Activated CD8-positive, alpha-beta T cell treated with anti-CD3 and anti-CD28 coated beads for 36 hours (primary cell): ENCODE data around the gene ANKMY1. TPM values are rescaled to one million over a fixed set of nuclear protein-coding genes. Genes with fewer than 3 reads are reported as not detected.
"Not testable (repeated sequence)": the region's sequence is repeated elsewhere in the genome, so short reads cannot be mapped to it uniquely, and the experiment has no call there.

Source experiments
- ATAC-seq: fragments of 200-7000 bp; cut with Tn5 transposase; one replicate; pipeline ENCODE4 v1.10.0; 2021; ENCODE audit warnings: mild to moderate bottlenecking, moderate library complexity
- CTCF ChIA-PET: fragments of 350-600 bp; sonication (Branson Sonifier 250); formaldehyde crosslinking; loops from one replicate; lab custom pipeline; 2021; ENCODE audit warnings: antibody characterized with exemption; lab: Charles Lee
- POLR2A ChIA-PET: fragments of 350-600 bp; sonication (Branson Sonifier 250); formaldehyde crosslinking; loops from one replicate; lab custom pipeline; 2021; ENCODE audit warnings: antibody characterized with exemption; lab: Charles Lee
- DNase-seq: peaks from one replicate; pipeline ENCODE4 v3.0.0-alpha.2; 2020
- H3K27ac Mint-ChIP-seq: one replicate; pipeline ENCODE4 v1.8.0; 2021; ENCODE audit warnings: mild to moderate bottlenecking, mixed read lengths
- H3K27me3 Mint-ChIP-seq: one replicate; pipeline ENCODE4 v1.8.0; 2021; ENCODE audit warnings: mixed read lengths
- H3K36me3 Mint-ChIP-seq: one replicate; pipeline ENCODE4 v1.8.0; 2021; ENCODE audit warnings: low read depth, mixed read lengths
- H3K4me1 Mint-ChIP-seq: one replicate; pipeline ENCODE4 v1.8.0; 2021; ENCODE audit warnings: low read depth, mixed read lengths
- H3K4me3 Mint-ChIP-seq: one replicate; pipeline ENCODE4 v1.8.0; 2021; ENCODE audit warnings: mild to moderate bottlenecking, moderate library complexity, mixed read lengths
- H3K9me3 Mint-ChIP-seq: one replicate; pipeline ENCODE4 v1.8.0; 2021; ENCODE audit warnings: mixed read lengths
- intact Hi-C: fragments of 100-400 bp; cut with micrococcal nuclease; formaldehyde crosslinking; loops from one replicate; pipeline ENCODE4 v1.10.0; 2022
- total RNA-seq, 2 experiments: library from RNA; stranded (reverse); gene quantifications; one replicate each; pipeline ENCODE4 v1.2.3, GENCODE V29; 2021
- TF ChIP-seq, protein P1 (sequence below): fragments of 200-600 bp; IDR thresholded peaks from one replicate; pipeline ENCODE4 v1.8.0; 2022; ENCODE audit warnings: antibody characterized with exemption, mild to moderate bottlenecking

The ANKMY1 gene
- total RNA-seq, 2 experiments from 2014 or later: 14.5 to 18.6 TPM

DNA sequence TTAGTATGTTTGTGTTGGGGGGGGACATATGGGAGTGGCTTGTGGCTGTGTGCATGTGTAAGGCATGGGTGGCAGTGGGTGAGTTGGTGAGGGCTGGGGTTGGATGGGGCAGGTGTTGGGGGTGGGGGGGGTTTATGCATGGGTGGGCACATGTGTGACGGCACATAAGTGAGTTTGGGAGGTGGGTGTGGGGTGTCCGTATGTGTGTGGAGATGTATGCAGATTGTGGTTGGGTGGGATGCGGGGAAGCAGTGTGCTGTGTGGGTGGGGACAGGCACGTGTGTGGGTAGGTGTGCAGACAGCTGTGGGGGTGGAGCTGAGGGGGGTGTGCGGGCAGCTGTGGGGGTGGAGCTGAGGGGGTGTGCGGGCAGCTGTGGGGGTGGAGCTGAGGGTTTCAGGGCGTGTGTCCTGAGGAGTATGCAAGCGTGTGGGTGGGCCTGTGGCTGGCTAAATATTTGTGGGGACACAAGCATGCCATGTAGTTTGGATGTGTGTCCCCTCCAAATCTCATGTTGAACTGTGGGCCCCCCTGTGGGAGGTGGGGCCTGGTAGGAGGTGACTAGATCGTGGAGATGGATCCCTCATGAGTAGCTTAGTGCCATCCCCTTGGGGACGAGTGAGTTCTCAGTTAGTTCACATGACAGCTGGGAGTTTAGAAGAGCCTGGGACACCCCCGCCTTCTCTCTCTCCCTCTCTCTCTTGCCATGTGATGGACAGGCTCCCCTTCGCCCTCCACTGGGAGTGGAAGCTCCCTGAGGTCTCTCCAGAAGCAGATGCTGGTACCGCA lies 59.4 kb downstream of the ANKMY1 start:
- intact Hi-C loops: no loop called here
- TF ChIP-seq, protein P1, sequence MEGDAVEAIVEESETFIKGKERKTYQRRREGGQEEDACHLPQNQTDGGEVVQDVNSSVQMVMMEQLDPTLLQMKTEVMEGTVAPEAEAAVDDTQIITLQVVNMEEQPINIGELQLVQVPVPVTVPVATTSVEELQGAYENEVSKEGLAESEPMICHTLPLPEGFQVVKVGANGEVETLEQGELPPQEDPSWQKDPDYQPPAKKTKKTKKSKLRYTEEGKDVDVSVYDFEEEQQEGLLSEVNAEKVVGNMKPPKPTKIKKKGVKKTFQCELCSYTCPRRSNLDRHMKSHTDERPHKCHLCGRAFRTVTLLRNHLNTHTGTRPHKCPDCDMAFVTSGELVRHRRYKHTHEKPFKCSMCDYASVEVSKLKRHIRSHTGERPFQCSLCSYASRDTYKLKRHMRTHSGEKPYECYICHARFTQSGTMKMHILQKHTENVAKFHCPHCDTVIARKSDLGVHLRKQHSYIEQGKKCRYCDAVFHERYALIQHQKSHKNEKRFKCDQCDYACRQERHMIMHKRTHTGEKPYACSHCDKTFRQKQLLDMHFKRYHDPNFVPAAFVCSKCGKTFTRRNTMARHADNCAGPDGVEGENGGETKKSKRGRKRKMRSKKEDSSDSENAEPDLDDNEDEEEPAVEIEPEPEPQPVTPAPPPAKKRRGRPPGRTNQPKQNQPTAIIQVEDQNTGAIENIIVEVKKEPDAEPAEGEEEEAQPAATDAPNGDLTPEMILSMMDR: no peak
- ChIA-PET CTCF (no interaction called here), POLR2A (no interaction called here)
- peaks cover 37% of the 10 kb centered on the region for H3K36me3 Mint-ChIP-seq
- ATAC-seq (no peak), DNase-seq (no peak)
- no peaks in the 10 kb centered on the region for H3K4me1 Mint-ChIP-seq
- H3K9me3 Mint-ChIP-seq: no peaks in the 10 kb centered on the region
- no peak overlapping the region for H3K27ac Mint-ChIP-seq
- no peak overlapping the region for H3K4me3 Mint-ChIP-seq
- H3K27me3 Mint-ChIP-seq: no peaks in the 10 kb centered on the region

DNA sequence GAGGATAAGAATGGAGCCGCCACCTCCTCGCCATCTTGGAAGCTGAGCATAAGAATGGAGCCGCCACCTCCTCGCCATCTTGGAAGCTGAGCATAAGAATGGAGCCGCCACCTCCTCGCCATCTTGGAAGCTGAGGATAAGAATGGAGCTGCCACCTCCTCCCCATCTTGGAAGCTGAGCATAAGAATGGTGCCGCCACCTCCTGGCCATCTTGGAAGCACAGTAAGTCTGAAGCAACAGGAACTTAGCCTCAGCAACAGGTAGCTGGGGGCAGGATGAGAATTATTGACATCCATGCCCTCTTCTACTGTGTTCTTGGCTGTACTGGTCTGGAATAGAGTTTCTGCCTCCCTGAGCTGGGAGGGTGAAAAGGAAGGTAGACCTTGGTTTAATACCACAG lies 60.7 kb downstream of the ANKMY1 start:
- intact Hi-C loops, H3K4me3 Mint-ChIP-seq, H3K9me3 Mint-ChIP-seq, POLR2A ChIA-PET, H3K27ac Mint-ChIP-seq, H3K27me3 Mint-ChIP-seq, ATAC-seq, H3K4me1 Mint-ChIP-seq: not testable (repeated sequence)
- peak; percentile 15 for DNase-seq
- H3K36me3 Mint-ChIP-seq: peaks cover 42% of the 10 kb centered on the region
- CTCF ChIA-PET: interaction anchor here (1.8 to 2.4 kb wide), 2 partner anchors 11 to 17 kb away, joined by 5 to 6 read pairs; no protein-coding TSS in a partner anchor

DNA sequence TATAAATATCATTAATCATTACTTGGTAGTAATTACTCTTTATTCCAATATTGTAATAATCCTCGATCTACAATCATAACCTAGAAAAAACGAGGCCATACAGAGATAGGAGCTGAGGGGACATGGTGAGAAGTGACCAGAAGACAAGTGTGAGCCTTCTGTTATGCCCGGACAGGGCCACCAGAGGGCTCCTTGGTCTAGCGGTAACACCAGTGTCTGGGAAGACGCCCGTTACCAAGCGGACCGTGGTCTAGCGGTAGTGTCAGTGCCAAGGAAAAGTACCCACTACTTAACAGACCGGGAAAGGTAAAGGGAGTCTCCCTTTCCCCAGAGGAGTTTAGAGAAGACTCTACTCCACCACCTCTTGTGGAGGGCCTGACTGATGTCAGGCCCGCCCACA lies 62.8 kb downstream of the ANKMY1 start:
- Mint-ChIP-seq H3K9me3 (peaks cover 16% of the 10 kb centered on the region), H3K36me3 (peaks cover 46% of the 10 kb centered on the region)
- intact Hi-C loops, H3K4me3 Mint-ChIP-seq, POLR2A ChIA-PET, CTCF ChIA-PET, DNase-seq, H3K27me3 Mint-ChIP-seq, H3K4me1 Mint-ChIP-seq, H3K27ac Mint-ChIP-seq, ATAC-seq: not testable (repeated sequence)
- TF ChIP-seq, protein P1: peak; percentile 29

DNA sequence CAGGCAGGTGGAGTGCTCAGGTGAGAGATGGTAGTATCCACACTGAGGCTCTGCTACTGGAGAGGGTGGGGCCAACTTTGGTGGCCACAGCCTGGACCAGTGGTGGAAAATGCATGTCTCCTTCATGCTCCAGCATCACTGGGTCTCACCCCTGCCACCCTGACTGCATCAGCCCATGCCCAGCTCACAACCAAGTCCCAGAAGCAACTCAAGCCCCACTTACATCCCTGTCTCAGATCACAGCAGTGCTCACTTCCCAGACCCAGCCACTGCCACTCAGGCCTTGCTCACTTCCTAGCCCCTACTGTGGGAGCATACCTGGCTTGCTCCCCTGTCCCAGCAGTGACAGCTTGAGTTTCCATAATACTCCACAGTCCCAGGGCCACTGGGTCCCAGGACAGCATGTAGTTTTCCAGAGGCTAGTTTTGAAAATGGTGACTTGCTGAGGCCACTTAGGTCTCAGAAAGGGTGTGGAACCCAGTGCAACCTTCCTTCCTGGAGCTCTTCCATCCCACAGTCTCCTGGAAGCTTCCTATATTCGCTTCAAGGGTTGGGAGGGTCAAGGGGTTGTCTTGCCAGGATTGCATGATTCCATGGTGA lies 63.5 kb downstream of the ANKMY1 start:
- ChIA-PET POLR2A (no interaction called here), CTCF (no interaction called here)
- no peaks in the 10 kb centered on the region for H3K27me3 Mint-ChIP-seq
- H3K4me1 Mint-ChIP-seq: no peaks in the 10 kb centered on the region
- peaks cover 21% of the 10 kb centered on the region for H3K9me3 Mint-ChIP-seq
- DNase-seq (no peak), ATAC-seq (no peak)
- intact Hi-C loops: no loop called here
- no peak overlapping the region for H3K4me3 Mint-ChIP-seq
- peaks cover 46% of the 10 kb centered on the region for H3K36me3 Mint-ChIP-seq
- TF ChIP-seq, protein P1: no peak
- H3K27ac Mint-ChIP-seq: no peak overlapping the region

DNA sequence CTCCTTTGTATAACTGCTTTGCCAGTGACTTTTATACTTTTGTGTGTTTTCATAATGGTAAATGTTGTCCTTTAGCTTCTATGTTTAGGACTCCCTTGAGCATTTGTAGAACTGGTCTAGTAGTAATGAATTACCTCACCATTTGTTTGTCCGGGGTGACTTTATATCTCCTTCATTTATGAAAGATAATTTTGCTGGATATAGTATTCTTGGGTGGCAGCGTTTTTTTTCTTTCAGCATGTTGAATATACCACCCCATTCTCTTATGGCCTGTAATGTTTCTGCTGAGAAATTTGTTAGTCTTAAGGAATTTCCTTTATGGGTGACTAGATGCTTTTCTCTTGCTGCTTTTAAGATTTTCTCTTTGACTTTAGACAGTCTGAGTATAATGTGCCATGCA lies 66.3 kb downstream of the ANKMY1 start:
- no peak overlapping the region for H3K27ac Mint-ChIP-seq
- CTCF ChIA-PET: no interaction called here
- POLR2A ChIA-PET: no interaction called here
- peaks cover 42% of the 10 kb centered on the region for H3K9me3 Mint-ChIP-seq
- ATAC-seq: no peak
- H3K4me3 Mint-ChIP-seq: no peak overlapping the region
- H3K36me3 Mint-ChIP-seq: peaks cover 32% of the 10 kb centered on the region
- intact Hi-C loops: no loop called here
- no peaks in the 10 kb centered on the region for H3K27me3 Mint-ChIP-seq
- no peak for DNase-seq
- TF ChIP-seq, protein P1: no peak
- H3K4me1 Mint-ChIP-seq: no peaks in the 10 kb centered on the region
